PFSK-1 (cell line): Measurements from ENCODE around the gene IL19.

Source experiments
- FOXP2 ChIP-seq: optimal IDR thresholded peaks from 2 replicates; pipeline ENCODE3; 2011; ENCODE audit warnings: borderline replicate concordance, control low read depth, inconsistent platforms; ENCODE audit not compliant: insufficient read depth; ENCODE audit errors: extremely low read length, extremely low read depth
- POLR2AphosphoS5 ChIP-seq: IDR thresholded peaks from 2 replicates; pipeline ENCODE4 v1.6.1; 2012; ENCODE audit warnings: low read depth, mild to moderate bottlenecking, control low read depth, low read length, moderate library complexity
- REST ChIP-seq, 2 experiments: IDR thresholded peaks; 2 replicates each; pipeline versions ENCODE4 v1.6.1 to v1.8.0; 2011 to 2012; ENCODE audit warnings: low read depth in 2 of 2, low read length in 2 of 2, control low read depth in 1 of 2, inconsistent platforms in 1 of 2, mild to moderate bottlenecking in 1 of 2, moderate library complexity in 1 of 2; ENCODE audit not compliant: insufficient read depth in 1 of 2
- SIN3A ChIP-seq: IDR thresholded peaks from 2 replicates; pipeline ENCODE4 v1.6.1; 2012; ENCODE audit warnings: mild to moderate bottlenecking, low read length, moderate library complexity, borderline replicate concordance; ENCODE audit not compliant: insufficient read depth
- TAF1 ChIP-seq: IDR thresholded peaks from 2 replicates; pipeline ENCODE4 v1.6.1; 2012; ENCODE audit warnings: low read length, control low read depth, borderline replicate concordance; ENCODE audit not compliant: insufficient read depth

DNA sequence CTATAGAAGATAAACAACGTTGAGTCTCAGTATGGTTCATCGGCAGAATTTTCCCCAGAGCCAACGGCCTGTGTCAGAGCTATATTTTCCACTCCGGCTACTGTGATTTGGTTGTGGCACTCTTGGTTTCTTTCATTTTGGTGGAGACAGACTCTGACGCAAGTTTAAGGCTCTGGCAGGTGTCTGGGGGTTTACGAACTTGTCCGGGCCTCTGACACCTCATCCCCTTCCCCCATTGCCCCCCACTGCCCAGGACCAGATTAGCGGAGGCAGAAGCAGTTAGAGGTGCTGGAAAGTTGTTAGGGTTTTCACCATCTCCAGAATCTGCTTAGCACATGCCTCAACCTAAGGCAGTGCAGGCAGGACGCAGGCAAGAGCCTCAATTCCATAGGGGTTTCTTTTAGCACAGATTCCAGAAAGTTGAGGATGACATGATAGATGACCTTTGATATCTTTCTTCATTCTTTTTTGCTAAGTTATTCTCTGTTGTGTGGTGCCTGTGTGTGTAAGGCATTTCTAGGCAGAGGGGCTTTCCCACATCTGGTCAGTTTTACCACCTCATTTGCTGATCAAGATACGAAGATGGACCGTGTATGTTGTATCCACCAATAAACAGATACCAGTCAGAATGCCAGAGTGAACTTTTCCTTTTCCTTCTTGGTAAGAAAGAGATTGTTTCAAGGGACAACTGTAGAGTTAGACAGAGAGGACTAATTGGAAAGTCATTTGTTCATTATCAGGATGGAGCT is 20.1 kb downstream of the IL19 start:
- no peak for TF ChIP-seq POLR2AphosphoS5
- no peak for TF ChIP-seq REST (IDR thresholded peaks at IDR 0.05; ENCODE audit: insufficient read depth in 1 of 2, low read depth in 2 of 2, low read length in 2 of 2)
- TF ChIP-seq TAF1, result no peak
- TF ChIP-seq SIN3A, result no peak
- no peak for TF ChIP-seq FOXP2
